GM23338 (cell line): ENCODE results near the gene SIGMAR1. TPM values are rescaled to one million over a fixed set of nuclear protein-coding genes. Genes with fewer than 3 reads are reported as not detected.
A peak's percentile ranks its signal among the peaks of the same experiment; 100 is the strongest.

Source experiments
- ATAC-seq: fragments of 200-7000 bp; cut with Tn5 transposase; 3 replicates; pipeline ENCODE4 v1.9.1; 2020
- DNase-seq: peaks from one replicate; pipeline ENCODE4 v3.0.0-alpha.2; 2015; ENCODE audit warnings: low spot score
- H2AFZ ChIP-seq: fragments of 200-600 bp; sonication (generic); 2 replicates; pipeline ENCODE4 v1.8.0; 2016; ENCODE audit warnings: antibody characterized with exemption, mild to moderate bottlenecking, moderate library complexity
- H3F3A ChIP-seq: fragments of 200-600 bp; sonication (generic); replicated peaks from 2 replicates; pipeline ENCODE4 v1.8.0; 2017; ENCODE audit warnings: antibody characterized with exemption, mixed run types, low read depth
- H3K27ac ChIP-seq: fragments of 200-600 bp; sonication (generic); 2 replicates; pipeline ENCODE4 v1.6.1; 2016; ENCODE audit warnings: low read depth
- H3K27me3 ChIP-seq: fragments of 200-600 bp; sonication (generic); 2 replicates; pipeline ENCODE4 v1.8.0; 2016; ENCODE audit warnings: mild to moderate bottlenecking, mixed run types, moderate library complexity; ENCODE audit not compliant: insufficient read depth
- H3K36me3 ChIP-seq: fragments of 200-600 bp; sonication (generic); 2 replicates; pipeline ENCODE4 v1.8.0; 2016; ENCODE audit warnings: mild to moderate bottlenecking; ENCODE audit not compliant: insufficient read depth
- H3K4me1 ChIP-seq: fragments of 200-600 bp; sonication (generic); 2 replicates; pipeline ENCODE4 v1.8.0; 2016; ENCODE audit warnings: mild to moderate bottlenecking, moderate library complexity; ENCODE audit not compliant: insufficient read depth
- H3K4me2 ChIP-seq: fragments of 200-600 bp; sonication (generic); 2 replicates; pipeline ENCODE4 v1.7.1; 2017; ENCODE audit warnings: mixed run types
- H3K4me3 ChIP-seq: fragments of 200-600 bp; sonication (generic); 2 replicates; pipeline ENCODE4 v1.6.1; 2016; ENCODE audit warnings: mixed run types
- H3K79me2 ChIP-seq: fragments of 200-600 bp; sonication (generic); replicated peaks from 2 replicates; pipeline ENCODE4 v1.8.0; 2017; ENCODE audit warnings: mild to moderate bottlenecking; ENCODE audit not compliant: insufficient read depth
- H3K9me2 ChIP-seq: fragments of 200-600 bp; sonication (generic); 2 replicates; pipeline ENCODE4 v1.8.0; 2017; ENCODE audit not compliant: insufficient read depth
- H4K20me1 ChIP-seq: fragments of 200-600 bp; sonication (generic); replicated peaks from 2 replicates; pipeline ENCODE4 v1.8.0; 2017; ENCODE audit warnings: mild to moderate bottlenecking; ENCODE audit not compliant: insufficient read depth
- H3K27ac Mint-ChIP-seq: 2 replicates; pipeline ENCODE4 v1.8.0; 2020; ENCODE audit warnings: inconsistent platforms, mild to moderate bottlenecking, moderate library complexity, mixed read lengths
- H3K27me3 Mint-ChIP-seq: 3 replicates; pipeline ENCODE4 v1.8.0; 2022; ENCODE audit warnings: low read depth, mild to moderate bottlenecking, moderate library complexity, mixed read lengths, inconsistent platforms; ENCODE audit not compliant: insufficient read depth, poor library complexity
- H3K36me3 Mint-ChIP-seq: 3 replicates; pipeline ENCODE4 v1.8.0; 2021; ENCODE audit warnings: low read depth, mild to moderate bottlenecking, inconsistent platforms, moderate library complexity, mixed read lengths
- H3K4me1 Mint-ChIP-seq: 3 replicates; pipeline ENCODE4 v1.8.0; 2020; ENCODE audit warnings: mild to moderate bottlenecking, inconsistent platforms, mixed read lengths
- H3K4me3 Mint-ChIP-seq: 3 replicates; pipeline ENCODE4 v1.8.0; 2021; ENCODE audit warnings: moderate library complexity, mild to moderate bottlenecking, inconsistent platforms, mixed read lengths
- H3K9me3 Mint-ChIP-seq: 3 replicates; pipeline ENCODE4 v1.8.0; 2020; ENCODE audit warnings: moderate library complexity, mild to moderate bottlenecking, inconsistent platforms, mixed read lengths
- CREB1 ChIP-seq: fragments of 250-450 bp; sonication (Bioruptor Pico); IDR thresholded peaks from 2 replicates; pipeline ENCODE4 v1.5.0; 2020; ENCODE audit warnings: low read depth, mild to moderate bottlenecking, moderate library complexity
- CTCF ChIP-seq, 2 experiments: fragments of 200-600 bp in 1 of 2; sonication (generic) in 1 of 2; conservative IDR thresholded peaks; 2 replicates each; pipeline versions ENCODE4 v1.5.1 to v1.6.1; 2016 to 2017; ENCODE audit warnings: antibody characterized with exemption in 2 of 2, low read depth in 2 of 2, mild to moderate bottlenecking in 2 of 2, moderate library complexity in 1 of 2
- ETS1 ChIP-seq: IDR thresholded peaks from 2 replicates; pipeline ENCODE4 v1.6.1; 2016; ENCODE audit warnings: antibody characterized with exemption
- EZH2 ChIP-seq: fragments of 200-600 bp; sonication (generic); IDR thresholded peaks from one replicate; pipeline ENCODE4 v1.8.0; 2017; ENCODE audit warnings: antibody characterized with exemption, mild to moderate bottlenecking, low read depth; ENCODE audit not compliant: unreplicated experiment
- EZH2phosphoT487 ChIP-seq: fragments of 200-600 bp; sonication (generic); IDR thresholded peaks from one replicate; pipeline ENCODE4 v1.8.1; 2018; ENCODE audit warnings: antibody characterized with exemption; ENCODE audit not compliant: unreplicated experiment
- JUNB ChIP-seq: IDR thresholded peaks from one replicate; pipeline ENCODE4 v1.6.1; 2016; ENCODE audit warnings: antibody characterized with exemption; ENCODE audit not compliant: unreplicated experiment
- NANOG ChIP-seq: IDR thresholded peaks from 2 replicates; pipeline ENCODE4 v1.6.1; 2016; ENCODE audit warnings: antibody characterized with exemption, borderline replicate concordance
- POLR2AphosphoS5 ChIP-seq: IDR thresholded peaks from 2 replicates; pipeline ENCODE4 v1.6.1; 2016; ENCODE audit warnings: antibody characterized with exemption, low read depth
- STAT1 ChIP-seq: IDR thresholded peaks from one replicate; pipeline ENCODE4 v1.6.1; 2016; ENCODE audit warnings: antibody characterized with exemption; ENCODE audit not compliant: unreplicated experiment
- ZNF114 ChIP-seq: fragments of 250-450 bp; sonication (Bioruptor Pico); IDR thresholded peaks from 2 replicates; pipeline ENCODE4 v1.5.0; 2020; ENCODE audit warnings: mild to moderate bottlenecking, moderate library complexity
- ZNF331 ChIP-seq: fragments of 250-450 bp; sonication (Bioruptor Pico); IDR thresholded peaks from 2 replicates; pipeline ENCODE4 v1.5.0; 2020; ENCODE audit warnings: low read depth, mild to moderate bottlenecking, moderate library complexity
- ZNF462 ChIP-seq: fragments of 250-450 bp; sonication (Bioruptor Pico); IDR thresholded peaks from 2 replicates; pipeline ENCODE4 v1.5.0; 2020; ENCODE audit warnings: mild to moderate bottlenecking, moderate library complexity
- polyA plus RNA-seq: library from polyadenylated mRNA; unstranded; fragments of >200 nt; fragmentation: Nextera tagmentation; extraction: Ambion mirVana; gene quantifications from 2 replicates; pipeline ENCODE4 v1.2.1, GENCODE V29; 2016
- total RNA-seq: library from RNA; depleted of rRNA; stranded (reverse); fragments of >200 nt; shearing (Covaris generic); gene quantifications from 2 replicates; pipeline ENCODE4 v1.2.3, GENCODE V29; 2014

SIGMAR1 gene
- total and polyA plus RNA-seq, 2 experiments from 2014 or later, result 82.3 to 167 TPM

- TF ChIP-seq CREB1 (CRISPR knock-in tag) (no peak), ETS1 (no peak), JUNB (no peak), EZH2 (no peak), ZNF331 (CRISPR knock-in tag) (no peak), EZH2phosphoT487 (no peak)
Observed at GRCh38 chr9:34647651-34648050, 10.1 kb upstream of the SIGMAR1 start (continued).

GRCh38 chr9:34647084-34647403 lies 9.5 kb upstream of the SIGMAR1 start:
- peak; percentile 4 for ATAC-seq
- peaks cover 8% of the 10 kb centered on the region for H3K27me3 Mint-ChIP-seq
- TF ChIP-seq ZNF114 (CRISPR knock-in tag) (no peak), NANOG (no peak), EZH2phosphoT487 (no peak), STAT1 (no peak), ZNF331 (CRISPR knock-in tag) (no peak), JUNB (no peak), ETS1 (no peak), ZNF462 (CRISPR knock-in tag) (no peak), POLR2AphosphoS5 (no peak), CTCF (conservative IDR thresholded peaks at IDR 0.05; ENCODE audit: low read depth in 2 of 2) (no peak; a peak in 1 of 4 replicates), CREB1 (CRISPR knock-in tag) (no peak)

More at GRCh38 chr9:34647084-34647403, 9.5 kb upstream of the SIGMAR1 start:
- no peaks in the 10 kb centered on the region for H3K9me2 ChIP-seq
- peaks cover 8% of the 10 kb centered on the region; the same call in 1 of the 2 replicates for H3F3A ChIP-seq
- peak overlapping the region; percentile 99; the same call in 1 of the 2 replicates for H2AFZ ChIP-seq
- peak overlapping the region; percentile 94 for H3K4me2 ChIP-seq
- peak overlapping the region; percentile 85 for H3K27ac ChIP-seq
- peak overlapping the region; percentile 89 for H3K4me3 Mint-ChIP-seq
- H3K9me3 Mint-ChIP-seq, result no peaks in the 10 kb centered on the region; the same call in 2 of the 3 replicates
- peaks cover 6% of the 10 kb centered on the region for H3K79me2 ChIP-seq
- H3K36me3 Mint-ChIP-seq, result peaks cover 26% of the 10 kb centered on the region
- H3K4me3 ChIP-seq, result peak overlapping the region; percentile 96
- no peaks in the 10 kb centered on the region for H3K27me3 ChIP-seq
- H3K4me1 Mint-ChIP-seq, result peaks cover 40% of the 10 kb centered on the region
- peaks cover 24% of the 10 kb centered on the region for H3K4me1 ChIP-seq
- H4K20me1 ChIP-seq, result no peaks in the 10 kb centered on the region; the same call in 1 of the 2 replicates
- no peak overlapping the region; the same call in 1 of the 2 replicates for H3K27ac Mint-ChIP-seq
- peaks cover 3% of the 10 kb centered on the region; the same call in 1 of the 2 replicates for H3K36me3 ChIP-seq
- no peak for DNase-seq
